Umbilical cord (tissue), 2 donors: Measurements from ENCODE around the gene PKP2. TPM values are rescaled to one million over a fixed set of nuclear protein-coding genes. Genes with fewer than 3 reads are reported as not detected.

Source experiments
- DNase-seq: peaks from one replicate; pipeline ENCODE4 v3.0.0-alpha.2; 2015; ENCODE audit warnings: low spot score
- total RNA-seq: library from RNA; depleted of rRNA; stranded (reverse); fragments of >200 nt; gene quantifications from one replicate; pipeline ENCODE4 v1.2.3, GENCODE V29; 2014; ENCODE audit warnings: low replicate concordance; ENCODE audit not compliant: insufficient read depth

Gene PKP2
- 45.7 TPM for total RNA-seq

GRCh38 chr12:32896432-32897280 is at the start of gene PKP2:
TSS of gene PKP2 (minus strand) at chr12:32896777. CDS start at chr12:32896731, 46 bp downstream.
- peak; percentile 81 for DNase-seq

- DNase-seq, result no peak
These were observed 47.6 kb upstream of the PKP2 start for GRCh38 chr12:32944195-32944594.

- DNase-seq, result no peak
These were observed 43.2 kb upstream of the PKP2 start for GRCh38 chr12:32939801-32940200.

- no peak for DNase-seq
These were observed 30.4 kb upstream of the PKP2 start for GRCh38 chr12:32926963-32927362.

GRCh38 chr12:32926356-32926755 is 29.8 kb upstream of the PKP2 start:
- DNase-seq, result no peak

- DNase-seq, result no peak
These were observed 26.1 kb upstream of the PKP2 start for GRCh38 chr12:32922546-32923297.

GRCh38 chr12:32921397-32921796 is 24.8 kb upstream of the PKP2 start:
- no peak for DNase-seq

- no peak for DNase-seq
These were observed 24.0 kb upstream of the PKP2 start for GRCh38 chr12:32920506-32921085.

- DNase-seq, result peak; percentile 69
These were observed 22.6 kb upstream of the PKP2 start for GRCh38 chr12:32918890-32919801.

GRCh38 chr12:32917094-32917611 is 20.6 kb upstream of the PKP2 start:
- DNase-seq, result peak; percentile 77

GRCh38 chr12:32907898-32908476 is 11.4 kb upstream of the PKP2 start:
- no peak for DNase-seq

- no peak for DNase-seq
These were observed 10.6 kb upstream of the PKP2 start for GRCh38 chr12:32907166-32907565.

- DNase-seq, result no peak
These were observed 10.0 kb upstream of the PKP2 start for GRCh38 chr12:32906399-32907165.

- no peak for DNase-seq
These were observed 7.2 kb upstream of the PKP2 start for GRCh38 chr12:32903763-32904162.

GRCh38 chr12:32903318-32903717 is 6.7 kb upstream of the PKP2 start:
- no peak for DNase-seq

- DNase-seq, result no peak
These were observed 5.9 kb upstream of the PKP2 start for GRCh38 chr12:32902287-32902997.

- peak; percentile 79 for DNase-seq
These were observed 5.0 kb upstream of the PKP2 start for GRCh38 chr12:32901553-32901952.

GRCh38 chr12:32897687-32898573 is 1.4 kb upstream of the PKP2 start:
- peak; percentile 54 for DNase-seq
